Astrocyte of the hippocampus (primary cell): ENCODE data around the gene CALB2.

Experiments
- DNase-seq: peaks from one replicate; pipeline ENCODE4 v3.0.0; 2011; ENCODE audit warnings: low read depth, low spot score

Gene CALB2

DNA sequence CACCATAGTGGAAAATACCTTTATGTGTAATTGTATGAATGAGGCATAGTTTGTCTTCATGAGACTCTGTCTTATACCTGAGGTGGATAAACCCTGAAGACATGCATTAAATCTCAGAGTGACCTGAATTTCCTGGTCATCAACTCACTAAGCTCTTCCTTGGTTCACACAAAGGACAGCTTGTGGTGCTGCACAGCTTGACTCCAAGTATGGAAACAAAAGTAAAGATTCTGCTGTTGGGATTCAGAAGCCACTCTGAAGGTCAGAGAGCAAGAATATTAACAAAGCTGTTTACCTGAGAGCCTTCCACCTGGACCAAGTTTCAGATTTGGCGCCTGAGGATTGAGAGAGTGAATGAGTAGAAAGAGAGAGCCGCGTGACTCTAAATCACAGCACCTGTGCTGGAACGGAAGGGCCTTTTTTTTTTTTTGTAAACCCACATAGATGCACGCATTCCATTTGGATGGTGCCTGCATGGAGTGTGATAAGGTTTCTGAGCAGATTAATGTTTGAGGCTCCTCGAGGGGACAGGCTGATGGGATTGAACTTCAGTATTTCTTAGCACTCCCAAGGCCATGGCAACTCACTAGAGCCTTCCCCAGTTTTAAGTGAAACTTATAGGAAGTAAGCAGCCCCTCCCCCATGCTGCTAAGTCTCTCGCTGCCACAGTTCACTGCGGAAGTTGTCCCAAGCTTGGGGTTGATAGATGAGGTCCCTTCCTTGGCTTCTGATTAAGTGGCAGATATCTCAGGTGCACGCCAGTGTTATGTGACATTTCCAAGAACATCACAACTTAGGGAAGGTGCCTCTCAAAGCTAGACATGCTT lies 28.7 kb downstream of the CALB2 start:
- no peak for DNase-seq

DNA sequence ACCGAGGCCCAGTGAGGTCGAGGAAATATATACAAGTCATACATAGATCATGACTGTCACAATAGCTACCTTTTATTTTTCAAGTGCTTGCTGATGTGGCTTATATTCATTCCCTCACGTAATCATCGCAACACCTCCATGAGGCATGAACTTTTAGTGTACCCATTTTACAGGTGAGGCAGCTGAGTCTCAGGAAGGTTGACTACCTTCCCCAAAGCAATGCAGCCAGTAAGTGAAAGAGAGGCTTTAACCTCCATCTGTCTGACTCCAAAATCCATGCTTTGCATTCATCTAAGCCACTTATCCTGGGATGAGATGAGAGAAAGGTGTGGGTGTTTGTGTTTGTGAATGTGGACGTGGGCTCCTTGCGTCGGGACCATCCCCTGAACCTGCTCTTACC lies 30.8 kb downstream of the CALB2 start:
- DNase-seq = no peak

DNA sequence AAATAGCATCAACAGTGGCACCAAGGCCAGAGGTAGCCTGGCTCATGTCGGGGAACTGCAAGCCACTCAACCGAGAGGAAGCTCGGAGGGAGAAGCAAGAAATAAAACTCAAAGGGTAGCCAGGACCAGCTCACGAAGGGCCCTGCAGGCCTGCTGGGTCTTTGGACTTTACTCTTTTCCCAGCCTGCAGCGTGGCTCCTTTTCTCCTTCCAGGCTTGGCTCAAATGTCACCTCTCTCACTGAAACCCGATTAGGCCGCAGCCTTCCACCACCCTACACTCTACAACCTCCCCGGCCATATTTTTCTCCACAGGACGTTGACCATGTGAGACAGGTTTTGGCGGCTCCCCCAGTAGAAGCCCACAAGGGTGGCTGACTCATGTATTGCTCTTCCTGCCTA lies 38.1 kb downstream of the CALB2 start:
- DNase-seq = no peak

GRCh38 chr16:71399801-71400563 lies 41.5 kb downstream of the CALB2 start:
- no peak for DNase-seq

GRCh38 chr16:71402007-71402406 lies 43.5 kb downstream of the CALB2 start:
- DNase-seq = no peak

GRCh38 chr16:71402674-71403073 lies 44.2 kb downstream of the CALB2 start:
- no peak for DNase-seq

- no peak for DNase-seq
Measured at GRCh38 chr16:71404364-71404763, 45.8 kb downstream of the CALB2 start.

- no peak for DNase-seq
Measured at GRCh38 chr16:71406316-71406715, 47.8 kb downstream of the CALB2 start.

- DNase-seq = no peak
Measured at GRCh38 chr16:71406724-71407123, 48.2 kb downstream of the CALB2 start.

DNA sequence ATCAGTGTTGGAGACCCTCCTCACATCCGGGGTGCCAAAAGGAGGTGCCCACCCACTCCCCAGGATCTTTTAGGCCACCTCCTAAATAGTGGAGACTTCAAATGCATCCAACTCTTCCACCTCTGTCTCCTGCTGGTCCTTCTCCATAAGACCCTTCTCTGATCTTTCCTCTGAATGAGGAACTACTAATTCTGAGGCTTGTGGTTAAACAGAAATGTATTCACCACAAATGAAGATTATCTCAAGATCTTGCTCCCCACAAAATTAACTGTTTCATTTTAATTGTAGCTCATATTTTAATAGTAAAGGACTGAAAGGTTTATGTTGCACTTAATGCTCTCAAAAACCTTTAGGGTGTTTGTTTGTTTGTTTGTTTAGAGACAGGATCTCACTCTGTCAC lies 49.2 kb downstream of the CALB2 start:
- no peak for DNase-seq

DNA sequence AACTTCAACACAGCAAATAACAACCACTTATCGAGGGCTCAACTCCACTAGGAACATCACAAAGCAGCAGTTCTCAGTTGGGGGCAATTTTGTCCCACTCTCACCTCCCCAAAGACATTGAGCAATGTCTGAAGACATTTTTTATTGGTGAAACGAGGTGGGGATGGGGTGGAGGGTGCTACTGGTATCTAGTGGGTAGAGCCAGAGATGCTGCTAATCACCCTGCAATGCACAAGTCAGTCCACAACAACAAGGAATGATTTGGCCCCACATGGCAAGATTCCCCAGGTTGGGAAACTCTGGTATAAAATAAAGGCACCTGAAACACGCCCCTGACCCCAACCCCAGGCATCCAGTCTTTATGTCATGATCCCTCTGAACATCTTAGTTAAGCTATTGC lies 50.0 kb downstream of the CALB2 start:
- no peak for DNase-seq

- DNase-seq = no peak
Measured at GRCh38 chr16:71409011-71409775, 50.7 kb downstream of the CALB2 start.

GRCh38 chr16:71410146-71410545 lies 51.6 kb downstream of the CALB2 start:
- no peak for DNase-seq

GRCh38 chr16:71412270-71413160 lies 54.0 kb downstream of the CALB2 start:
- DNase-seq = peak; percentile 82

- no peak for DNase-seq
Measured at GRCh38 chr16:71413341-71413740, 54.8 kb downstream of the CALB2 start.

GRCh38 chr16:71414038-71414437 lies 55.5 kb downstream of the CALB2 start:
- DNase-seq = no peak

DNA sequence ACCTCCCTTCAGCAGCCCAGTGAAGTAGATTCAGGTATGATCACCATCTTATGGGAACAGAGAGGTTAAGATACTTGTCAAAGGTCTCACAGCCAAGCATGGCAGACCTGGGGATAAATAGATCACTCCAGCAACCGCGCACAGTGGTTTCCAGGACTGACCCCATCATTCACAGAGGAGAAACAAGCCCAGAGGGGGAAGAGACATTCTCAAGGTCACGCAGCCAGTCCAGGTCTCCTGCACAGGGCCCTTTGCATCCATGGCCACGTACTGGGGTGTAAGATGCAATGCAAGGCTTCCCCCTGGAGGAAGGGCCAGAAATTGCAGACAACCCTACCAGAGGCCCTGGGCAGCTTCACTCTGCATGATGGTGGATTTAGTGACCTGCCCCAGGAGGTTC lies 63.4 kb downstream of the CALB2 start:
- no peak for DNase-seq

GRCh38 chr16:71423016-71423415 lies 64.5 kb downstream of the CALB2 start:
- no peak for DNase-seq

DNA sequence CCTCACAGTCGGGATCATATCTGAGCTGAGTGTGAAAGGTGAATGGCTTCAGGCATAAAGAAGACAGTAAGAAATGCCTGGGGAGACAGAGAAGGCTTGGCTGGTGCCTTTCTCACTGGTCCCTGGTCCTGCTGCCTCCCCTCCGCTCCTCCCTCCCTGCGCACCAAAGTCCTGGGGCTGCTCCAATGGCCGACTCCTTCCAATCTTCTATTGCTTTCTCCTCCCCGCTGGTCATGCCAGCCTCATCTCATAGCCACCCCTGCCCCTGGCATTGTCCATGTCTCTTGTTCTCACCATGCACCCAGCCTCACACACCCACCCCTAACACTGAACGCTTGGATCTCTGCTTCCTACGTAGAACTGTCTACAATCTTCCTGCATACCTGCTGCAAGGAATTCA lies 65.3 kb downstream of the CALB2 start:
- no peak for DNase-seq

- DNase-seq = no peak
Measured at GRCh38 chr16:71424626-71425025, 66.1 kb downstream of the CALB2 start.

DNA sequence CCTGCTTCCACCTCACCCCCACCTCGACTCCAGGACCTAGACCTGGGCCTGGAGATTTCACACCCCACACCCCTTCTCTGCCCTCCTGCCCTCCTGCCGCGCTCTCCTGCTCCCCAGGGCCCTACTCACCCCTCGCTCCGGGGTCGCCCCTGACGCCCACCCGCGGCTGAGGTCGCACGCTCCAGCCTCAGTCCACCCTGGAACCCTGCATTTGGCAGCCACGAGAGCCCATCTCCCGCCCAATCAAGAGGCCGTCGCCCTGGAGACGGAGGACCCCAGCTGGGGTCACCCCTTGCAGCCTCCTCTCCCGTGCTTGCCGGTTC lies 67.2 kb downstream of the CALB2 start:
- no peak for DNase-seq
